K562 (cell line): Measurements from ENCODE around the gene TRIM34. TPM values are rescaled to one million over a fixed set of nuclear protein-coding genes. Genes with fewer than 3 reads are reported as not detected.

Experiments
- ATAC-seq: fragments of 200-7000 bp; cut with Tn5 transposase; 3 replicates; pipeline ENCODE4 v1.9.1; 2020; ENCODE audit warnings: moderate library complexity
- BruUV-seq: library from RNA; stranded (reverse); fragments of 400-500 nt; replicated peaks from 2 replicates; lab custom pipeline; 2021; lab: Mats Ljungman, UMichigan
- CTCF ChIA-PET: fragments of 300-600 bp; formaldehyde crosslinking; extraction: SDS; loops from one replicate; lab custom pipeline; 2021; ENCODE audit warnings: low intra/inter-chr PET ratio; lab: Yijun Ruan, JAX
- POLR2A ChIA-PET: fragments of 300-600, 350-650 bp; sonication (Branson Sonifier 250); formaldehyde crosslinking; extraction: SDS; loops from one replicate; lab custom pipeline; 2021; ENCODE audit warnings: antibody characterized with exemption, inconsistent platforms; lab: Yijun Ruan, JAX
- DNase-seq, 4 experiments: peaks; one replicate each; pipeline versions ENCODE4 v3.0.0 to v3.0.0-alpha.2; 2011 to 2018; ENCODE audit warnings: low spot score in 3 of 4, mixed read lengths in 3 of 4; ENCODE audit errors: extremely low read depth in 1 of 4
- FAIRE-seq: peaks from 2 replicates; lab custom pipeline; 2011; peaks lifted over from hg19 to GRCh38; lab: Jason Lieb, UNC
- H2AFZ ChIP-seq: 2 replicates; pipeline ENCODE4 v1.6.0; 2011; ENCODE audit warnings: low read depth, low read length, control low read depth, inconsistent platforms
- H3K27ac ChIP-seq: fragments of 200-600 bp; 3 replicates; pipeline ENCODE4 v1.8.0; 2011; ENCODE audit warnings: low read depth, mild to moderate bottlenecking, control low read depth, inconsistent platforms, low read length, moderate library complexity, mixed read lengths; ENCODE audit errors: extremely low read depth
- H3K27me3 ChIP-seq, 2 experiments: fragments of 300-600 bp in 1 of 2; 2 replicates in 1 of 2; 3 replicates in 1 of 2; pipeline versions ENCODE4 v1.6.0 to v1.8.0; 2011; ENCODE audit warnings: inconsistent platforms in 2 of 2, low read length in 2 of 2, mild to moderate bottlenecking in 1 of 2, mixed read lengths in 1 of 2, moderate library complexity in 1 of 2; ENCODE audit not compliant: control insufficient read depth in 2 of 2, insufficient read depth in 2 of 2
- H3K36me3 ChIP-seq: fragments of 300-600 bp; 3 replicates; pipeline ENCODE4 v1.8.0; 2011; ENCODE audit warnings: mild to moderate bottlenecking, low read length, inconsistent platforms; ENCODE audit not compliant: control insufficient read depth, insufficient read depth
- H3K4me1 ChIP-seq, 2 experiments: fragments of 200-600 bp in 1 of 2; replicated peaks in 1 of 2; 2 replicates in 1 of 2; 3 replicates in 1 of 2; pipeline versions ENCODE4 v1.5.1 to v1.8.0; 2011; ENCODE audit warnings: inconsistent platforms in 2 of 2, low read length in 2 of 2, mild to moderate bottlenecking in 1 of 2, mixed read lengths in 1 of 2, moderate library complexity in 1 of 2; ENCODE audit not compliant: control insufficient read depth in 2 of 2, insufficient read depth in 2 of 2
- H3K4me2 ChIP-seq: 2 replicates; pipeline ENCODE4 v1.6.1; 2011; ENCODE audit warnings: low read length, control low read depth, inconsistent platforms, mixed read lengths; ENCODE audit not compliant: insufficient read depth
- H3K4me3 ChIP-seq: fragments of 200-600 bp; sonication (generic), shearing (Covaris generic); 2 replicates; pipeline ENCODE4 v1.5.1; 2016; ENCODE audit warnings: control low read depth, inconsistent platforms
- H3K79me2 ChIP-seq: fragments of 200-600 bp; 3 replicates; pipeline ENCODE4 v1.8.0; 2011; ENCODE audit warnings: low read length, inconsistent platforms; ENCODE audit not compliant: control insufficient read depth, insufficient read depth
- H3K9ac ChIP-seq, 2 experiments: 2 replicates each; pipeline versions ENCODE4 v1.6.0 to v1.6.1; 2011; ENCODE audit warnings: low read depth in 2 of 2, low read length in 2 of 2, control low read depth in 1 of 2, inconsistent platforms in 1 of 2, mild to moderate bottlenecking in 1 of 2, mixed read lengths in 1 of 2; ENCODE audit not compliant: insufficient read depth in 1 of 2
- H3K9me1 ChIP-seq: one replicate; pipeline ENCODE4 v1.6.0; 2011; ENCODE audit warnings: inconsistent platforms, mild to moderate bottlenecking, low read length, moderate library complexity; ENCODE audit not compliant: control insufficient read depth, insufficient read depth
- H3K9me3 ChIP-seq: replicated peaks from 2 replicates; pipeline ENCODE4 v1.5.1; 2011; ENCODE audit warnings: low read depth, low read length, inconsistent platforms; ENCODE audit not compliant: control insufficient read depth, insufficient read depth
- H4K20me1 ChIP-seq: replicated peaks from 2 replicates; pipeline ENCODE4 v1.6.1; 2011; ENCODE audit warnings: low read length, inconsistent platforms, mixed read lengths; ENCODE audit not compliant: control insufficient read depth, insufficient read depth
- ADNP ChIP-seq: fragments of 200-800 bp; sonication (Bioruptor generic); IDR thresholded peaks from 2 replicates; pipeline ENCODE4 v1.6.1; 2016; ENCODE audit warnings: missing genetic modification characterization, missing compliant biosample characterization
- ATF3 ChIP-seq, 2 experiments: fragments of 450-650 bp in 1 of 2; sonication (generic) in 1 of 2; formaldehyde crosslinking in 1 of 2; IDR thresholded peaks in 1 of 2; conservative IDR thresholded peaks in 1 of 2; 2 replicates each; pipeline versions ENCODE4 v1.6.1 to v1.8.1; 2016 to 2023; ENCODE audit warnings: mild to moderate bottlenecking in 2 of 2, moderate library complexity in 2 of 2, inconsistent platforms in 1 of 2, missing genetic modification reagents in 1 of 2
- BACH1 ChIP-seq: fragments of 200-800 bp; sonication (Bioruptor generic); IDR thresholded peaks from 2 replicates; pipeline ENCODE4 v1.6.1; 2016; ENCODE audit warnings: missing genetic modification characterization, missing compliant biosample characterization
- CTBP1 ChIP-seq: fragments of 450-650 bp; IDR thresholded peaks from 2 replicates; pipeline ENCODE4 v1.6.1; 2016; ENCODE audit warnings: borderline replicate concordance
- GTF2B ChIP-seq: IDR thresholded peaks from 2 replicates; pipeline ENCODE4 v1.6.1; 2011; ENCODE audit not compliant: insufficient read length; ENCODE audit errors: extremely low read depth
- NR3C1 ChIP-seq: sonication (generic); formaldehyde crosslinking; IDR thresholded peaks from 2 replicates; pipeline ENCODE4 v1.8.1; 2022; ENCODE audit warnings: missing genetic modification reagents
- POLR3A ChIP-seq: IDR thresholded peaks from 2 replicates; pipeline ENCODE4 v1.6.1; 2011; ENCODE audit warnings: borderline replicate concordance, mild to moderate bottlenecking, moderate library complexity; ENCODE audit not compliant: insufficient read length, insufficient read depth; ENCODE audit errors: extremely low read depth
- RCOR1 ChIP-seq, 2 experiments: IDR thresholded peaks; 2 replicates each; pipeline ENCODE4 v1.6.1; 2012; ENCODE audit warnings: low read depth in 2 of 2, low read length in 2 of 2, borderline replicate concordance in 1 of 2, improper control_type of control experiment in 1 of 2
- TAF1 ChIP-seq: IDR thresholded peaks from 2 replicates; pipeline ENCODE4 v1.6.1; 2011; ENCODE audit warnings: mild to moderate bottlenecking, low read length, moderate library complexity; ENCODE audit not compliant: insufficient read depth, control insufficient read depth, severe bottlenecking; ENCODE audit errors: extremely low read depth
- TRIM25 ChIP-seq: fragments of 450-650 bp; IDR thresholded peaks from 2 replicates; pipeline ENCODE4 v1.7.0; 2016; ENCODE audit warnings: borderline replicate concordance
- ZMIZ1 ChIP-seq, 2 experiments: fragments of 150-350 bp in 1 of 2; IDR thresholded peaks; 2 replicates each; pipeline ENCODE4 v1.6.1; 2012 to 2016; ENCODE audit warnings: low read depth in 2 of 2, low read length in 2 of 2, mild to moderate bottlenecking in 1 of 2, moderate library complexity in 1 of 2
- ZNF354B ChIP-seq: fragments of 250-450 bp; sonication (Bioruptor Pico); IDR thresholded peaks from 2 replicates; pipeline ENCODE4 v1.4.0; 2020
- ZNF695 ChIP-seq: fragments of 450-650 bp; formaldehyde crosslinking; IDR thresholded peaks from 2 replicates; pipeline ENCODE4 v1.4.0; 2020; ENCODE audit warnings: mild to moderate bottlenecking, moderate library complexity
- WGBS: fragments of 100-300 bp; shearing (Covaris generic); methylation state at CpG from one replicate; pipeline ENCODE4 v1.1.6; 2016; ENCODE audit warnings: low coverage, mixed read lengths; ENCODE audit not compliant: insufficient coverage; ENCODE audit errors: missing lambda C conversion rate; 5-methylcytosine and 5-hydroxymethylcytosine counted together
- in situ Hi-C: fragments of 300-500 bp; cut with MboI; formaldehyde crosslinking; loops from 4 replicates; pipeline ENCODE4 v1.15.0; 2018; ENCODE audit warnings: inconsistent platforms, mixed read lengths
- intact Hi-C: fragments of 100-400 bp; cut with micrococcal nuclease; formaldehyde crosslinking; loops from 2 replicates; pipeline ENCODE4 v1.14.2; 2022
- polyA plus RNA-seq, 8 experiments: library from polyadenylated mRNA; depleted of rRNA in 4 of 8; stranded (reverse) in 5 of 8; unstranded in 3 of 8; fragments of >200 nt; fragmentation: Nextera tagmentation in 2 of 8; fragmentation: Illumina TruSeq in 1 of 8; extraction: Ambion mirVana in 2 of 8; extraction: Trizol in 1 of 8; gene quantifications; 2 replicates each; pipeline versions ENCODE4 v1.2.1 to v1.2.3, GENCODE V29; 2011 to 2014; ENCODE audit warnings: inconsistent platforms in 1 of 8, missing spikeins in 1 of 8
- total RNA-seq, 7 experiments: library from RNA; depleted of rRNA in 6 of 7; stranded (reverse); fragments of >200 nt in 6 of 7; fragmentation: Illumina TruSeq in 2 of 7; extraction: Trizol in 2 of 7; gene quantifications; 2 replicates each; pipeline versions ENCODE4 v1.2.1 to v1.2.3, GENCODE V29; 2011 to 2021; ENCODE audit warnings: low replicate concordance in 1 of 7

Gene TRIM34
- total and polyA plus RNA-seq, 9 of the 15 experiments (the other 6 are each of a cell fraction or from before 2014, with no cell fraction given), result 0.31 to 2.9 (median 1.3) TPM

GRCh38 chr11:5690736-5691135, 65.9 kb downstream of the TRIM34 start:
- H3K9me1 ChIP-seq, result no peaks in the 10 kb centered on the region
- H3K4me2 ChIP-seq, result peak overlapping the region; percentile 60
- H3K27ac ChIP-seq, result no peak overlapping the region
- peaks cover 0 to 26% of the 10 kb centered on the region in 2 experiments; a peak in 4 of 5 replicates for H3K4me1 ChIP-seq
- WGBS, result 27% methylated on average over 5 of the region's 5 CpGs
- no peaks in the 10 kb centered on the region; a peak in 1 of 5 replicates for H3K27me3 ChIP-seq
- in situ Hi-C loops, result no loop called here
- peak in 2 of 4 experiments; percentile 27 to 31 for DNase-seq
- peak; percentile 68 for ATAC-seq
- no peaks in the 10 kb centered on the region for H3K9me3 ChIP-seq
- no peaks in the 10 kb centered on the region for H4K20me1 ChIP-seq
- no peak for FAIRE-seq
- BruUV-seq, result no TSS peak
- no peaks in the 10 kb centered on the region for H3K36me3 ChIP-seq
- POLR2A ChIA-PET, result interaction anchor here (0.6 to 1.3 kb wide), 4 partner anchors 9 to 1115 kb away, joined by 3 to 5 read pairs (median 4); no protein-coding TSS in a partner anchor
- peak overlapping the region; percentile 64; the same call in 1 of the 2 replicates for H2AFZ ChIP-seq
- no peak overlapping the region for H3K4me3 ChIP-seq
- CTCF ChIA-PET, result no interaction called here
- H3K9ac ChIP-seq, result no peak overlapping the region
- intact Hi-C loops, result no loop called here
- H3K79me2 ChIP-seq, result no peaks in the 10 kb centered on the region
- peak; percentile 78 for TF ChIP-seq CTBP1
- TF ChIP-seq TAF1, result no peak
- TF ChIP-seq ZNF695 (CRISPR knock-in tag), result no peak
- no peak for TF ChIP-seq ADNP
- TF ChIP-seq POLR3A, result no peak
- TF ChIP-seq ZNF354B (CRISPR knock-in tag), result no peak
- TF ChIP-seq TRIM25, result no peak
- peak in 1 of 2 experiments; percentile 8; a peak in 1 of 4 replicates for TF ChIP-seq RCOR1 (IDR thresholded peaks at IDR 0.05; ENCODE audit: borderline replicate concordance in 1 of 2, low read depth in 2 of 2, low read length in 2 of 2)
- no peak for TF ChIP-seq ATF3 (IDR thresholded peaks at IDR 0.05)
- no peak for TF ChIP-seq ATF3 (CRISPR knock-in tag; conservative IDR thresholded peaks at IDR 0.05)
- no peak for TF ChIP-seq GTF2B
- no peak for TF ChIP-seq ZMIZ1 (IDR thresholded peaks at IDR 0.05; ENCODE audit: low read depth in 2 of 2, low read length in 2 of 2)
- TF ChIP-seq BACH1 (tag), result no peak
- TF ChIP-seq NR3C1, result no peak
